PFSK-1 (cell line): ENCODE data around the gene EIPR1.

Experiments used
- FOXP2 ChIP-seq: optimal IDR thresholded peaks from 2 replicates; pipeline ENCODE3; 2011; ENCODE audit warnings: borderline replicate concordance, control low read depth, inconsistent platforms; ENCODE audit not compliant: insufficient read depth; ENCODE audit errors: extremely low read length, extremely low read depth
- POLR2AphosphoS5 ChIP-seq: IDR thresholded peaks from 2 replicates; pipeline ENCODE4 v1.6.1; 2012; ENCODE audit warnings: low read depth, mild to moderate bottlenecking, control low read depth, low read length, moderate library complexity
- SIN3A ChIP-seq: IDR thresholded peaks from 2 replicates; pipeline ENCODE4 v1.6.1; 2012; ENCODE audit warnings: mild to moderate bottlenecking, low read length, moderate library complexity, borderline replicate concordance; ENCODE audit not compliant: insufficient read depth
- TAF1 ChIP-seq: IDR thresholded peaks from 2 replicates; pipeline ENCODE4 v1.6.1; 2012; ENCODE audit warnings: low read length, control low read depth, borderline replicate concordance; ENCODE audit not compliant: insufficient read depth
- TF ChIP-seq, protein P1 (sequence below), 2 experiments: IDR thresholded peaks; 2 replicates each; pipeline versions ENCODE4 v1.6.1 to v1.8.0; 2011 to 2012; ENCODE audit warnings: low read depth in 2 of 2, low read length in 2 of 2, control low read depth in 1 of 2, inconsistent platforms in 1 of 2, mild to moderate bottlenecking in 1 of 2, moderate library complexity in 1 of 2; ENCODE audit not compliant: insufficient read depth in 1 of 2

Gene EIPR1

DNA sequence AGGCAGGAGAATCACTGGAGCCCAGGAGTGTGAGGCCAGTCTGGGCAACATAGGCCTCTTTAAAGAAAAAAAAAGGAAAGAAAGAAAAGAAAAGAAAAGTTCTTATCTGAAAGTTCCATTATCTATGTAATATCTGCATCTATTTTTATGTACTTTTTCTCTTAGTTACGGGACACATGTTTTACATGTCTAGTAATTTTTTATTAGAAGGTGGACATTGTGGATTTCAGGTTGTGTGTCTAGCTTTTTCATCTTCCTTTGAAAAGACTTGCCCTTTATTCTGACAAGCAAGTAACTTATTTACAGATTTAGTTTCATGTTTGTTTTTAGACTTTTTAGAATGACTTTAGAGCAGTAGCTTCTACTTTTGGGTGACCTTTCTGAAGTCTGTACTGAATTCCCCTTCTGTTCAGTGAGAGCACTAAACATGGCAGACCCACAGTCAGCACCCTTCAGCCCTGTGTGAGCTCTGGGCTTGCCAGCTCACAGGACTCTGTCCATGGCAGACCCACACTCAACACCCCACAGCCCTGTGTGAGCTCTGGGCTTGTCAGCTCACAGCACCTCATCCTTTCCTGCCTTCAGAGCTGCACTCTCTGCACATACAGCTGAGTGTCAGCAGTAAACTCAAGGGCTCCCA is 19.4 kb upstream of the EIPR1 start:
- TF ChIP-seq FOXP2 (no peak), POLR2AphosphoS5 (no peak), SIN3A (no peak), TAF1 (no peak)
- TF ChIP-seq, protein P1, sequence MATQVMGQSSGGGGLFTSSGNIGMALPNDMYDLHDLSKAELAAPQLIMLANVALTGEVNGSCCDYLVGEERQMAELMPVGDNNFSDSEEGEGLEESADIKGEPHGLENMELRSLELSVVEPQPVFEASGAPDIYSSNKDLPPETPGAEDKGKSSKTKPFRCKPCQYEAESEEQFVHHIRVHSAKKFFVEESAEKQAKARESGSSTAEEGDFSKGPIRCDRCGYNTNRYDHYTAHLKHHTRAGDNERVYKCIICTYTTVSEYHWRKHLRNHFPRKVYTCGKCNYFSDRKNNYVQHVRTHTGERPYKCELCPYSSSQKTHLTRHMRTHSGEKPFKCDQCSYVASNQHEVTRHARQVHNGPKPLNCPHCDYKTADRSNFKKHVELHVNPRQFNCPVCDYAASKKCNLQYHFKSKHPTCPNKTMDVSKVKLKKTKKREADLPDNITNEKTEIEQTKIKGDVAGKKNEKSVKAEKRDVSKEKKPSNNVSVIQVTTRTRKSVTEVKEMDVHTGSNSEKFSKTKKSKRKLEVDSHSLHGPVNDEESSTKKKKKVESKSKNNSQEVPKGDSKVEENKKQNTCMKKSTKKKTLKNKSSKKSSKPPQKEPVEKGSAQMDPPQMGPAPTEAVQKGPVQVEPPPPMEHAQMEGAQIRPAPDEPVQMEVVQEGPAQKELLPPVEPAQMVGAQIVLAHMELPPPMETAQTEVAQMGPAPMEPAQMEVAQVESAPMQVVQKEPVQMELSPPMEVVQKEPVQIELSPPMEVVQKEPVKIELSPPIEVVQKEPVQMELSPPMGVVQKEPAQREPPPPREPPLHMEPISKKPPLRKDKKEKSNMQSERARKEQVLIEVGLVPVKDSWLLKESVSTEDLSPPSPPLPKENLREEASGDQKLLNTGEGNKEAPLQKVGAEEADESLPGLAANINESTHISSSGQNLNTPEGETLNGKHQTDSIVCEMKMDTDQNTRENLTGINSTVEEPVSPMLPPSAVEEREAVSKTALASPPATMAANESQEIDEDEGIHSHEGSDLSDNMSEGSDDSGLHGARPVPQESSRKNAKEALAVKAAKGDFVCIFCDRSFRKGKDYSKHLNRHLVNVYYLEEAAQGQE (IDR thresholded peaks at IDR 0.05; ENCODE audit: insufficient read depth in 1 of 2, low read depth in 2 of 2, low read length in 2 of 2): no peak

DNA sequence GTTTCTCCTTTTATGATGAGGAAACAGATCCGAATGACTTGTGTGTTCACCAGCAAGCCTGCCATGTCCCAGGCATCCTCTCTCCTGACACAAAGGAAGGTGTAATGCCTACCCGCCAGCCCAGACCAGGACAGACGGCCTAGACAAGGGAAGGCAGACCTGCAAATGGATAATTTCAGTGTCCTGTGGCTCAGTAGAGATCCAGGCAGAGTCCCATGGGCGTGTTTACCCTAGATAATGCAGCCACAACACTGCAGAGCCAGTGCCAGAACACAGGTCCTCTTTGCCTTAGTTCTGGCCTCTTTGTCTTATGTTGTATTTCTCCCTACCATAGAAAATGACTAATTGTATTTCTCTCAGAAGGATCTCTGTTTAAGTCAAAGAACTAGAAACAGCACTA is 14.6 kb upstream of the EIPR1 start:
- TF ChIP-seq POLR2AphosphoS5: no peak
- no peak for TF ChIP-seq FOXP2
- TF ChIP-seq TAF1: no peak
- no peak for TF ChIP-seq SIN3A
- TF ChIP-seq, protein P1 (IDR thresholded peaks at IDR 0.05; ENCODE audit: insufficient read depth in 1 of 2, low read depth in 2 of 2, low read length in 2 of 2): no peak

DNA sequence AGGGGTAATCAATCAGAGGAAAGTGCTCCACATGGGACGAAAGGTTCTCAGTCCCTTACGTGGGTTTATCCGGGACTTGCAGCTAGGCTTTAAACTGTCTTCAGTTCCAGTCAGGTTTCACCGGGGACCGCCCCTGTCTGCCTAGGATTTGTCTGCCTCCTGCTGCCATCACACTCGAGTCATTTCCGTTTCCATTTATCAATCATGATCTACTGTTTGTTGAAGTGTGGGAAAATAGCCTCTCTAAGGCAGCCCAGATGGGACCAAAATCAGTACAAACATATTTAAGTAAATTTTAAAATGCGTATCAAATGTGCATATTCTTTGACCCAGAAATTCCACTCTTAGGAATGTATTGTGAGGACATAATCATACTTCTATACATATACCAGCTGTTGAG is 12.4 kb upstream of the EIPR1 start:
- no peak for TF ChIP-seq FOXP2
- TF ChIP-seq SIN3A: no peak
- TF ChIP-seq, protein P1 (IDR thresholded peaks at IDR 0.05; ENCODE audit: insufficient read depth in 1 of 2, low read depth in 2 of 2, low read length in 2 of 2): no peak
- no peak for TF ChIP-seq POLR2AphosphoS5
- no peak for TF ChIP-seq TAF1

DNA sequence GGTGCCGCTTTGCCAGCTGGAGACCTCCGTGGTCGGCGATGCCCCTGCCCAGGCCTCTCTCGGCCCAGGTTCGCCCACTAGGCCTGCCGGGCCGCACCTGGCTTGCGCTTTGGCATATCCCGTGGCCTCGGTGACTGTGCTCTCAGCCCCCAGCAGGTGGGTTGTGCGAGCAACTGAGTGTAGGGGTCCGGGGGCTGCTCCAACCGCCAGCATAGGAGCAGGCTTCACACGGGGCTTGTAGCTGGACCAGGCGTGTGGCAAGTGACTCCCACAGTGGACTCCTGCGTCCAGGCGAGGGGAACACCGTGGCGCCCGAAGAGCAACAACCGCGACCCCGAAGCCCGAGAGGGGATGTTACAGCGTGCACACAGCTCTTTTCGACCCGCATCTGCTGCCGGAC is 11.6 kb upstream of the EIPR1 start:
- TF ChIP-seq, protein P1 (IDR thresholded peaks at IDR 0.05; ENCODE audit: insufficient read depth in 1 of 2, low read depth in 2 of 2, low read length in 2 of 2): no peak
- TF ChIP-seq TAF1: no peak
- no peak for TF ChIP-seq SIN3A
- TF ChIP-seq FOXP2: no peak
- TF ChIP-seq POLR2AphosphoS5: no peak

DNA sequence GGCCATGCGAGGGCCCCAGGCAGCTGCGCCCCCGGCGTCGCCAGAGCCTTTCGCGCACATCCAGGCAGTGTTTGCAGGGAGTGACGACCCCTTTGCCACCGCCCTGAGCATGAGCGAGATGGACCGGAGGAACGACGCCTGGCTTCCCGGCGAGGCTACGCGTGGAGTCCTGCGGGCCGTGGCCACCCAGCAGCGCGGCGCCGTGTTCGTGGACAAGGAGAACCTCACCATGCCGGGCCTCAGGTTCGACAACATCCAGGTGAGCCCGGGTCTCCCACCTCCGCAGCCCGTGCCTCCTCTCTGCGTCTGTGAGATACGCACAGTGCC is 10.8 kb upstream of the EIPR1 start:
- TF ChIP-seq POLR2AphosphoS5: no peak
